Measurements from ENCODE around the gene ZNF524. TPM values are rescaled to one million over a fixed set of nuclear protein-coding genes. Genes with fewer than 3 reads are reported as not detected.

Gene ZNF524
- total and polyA plus RNA-seq, 9 of the 15 experiments (the other 6 are each of a cell fraction or from before 2014, with no cell fraction given) = 0.08 to 15.6 (median 2.9) TPM

- no peak for TF ChIP-seq PREB (CRISPR knock-in tag; IDR thresholded peaks at IDR 0.05)
- TF ChIP-seq HDGF (IDR thresholded peaks at IDR 0.05) = 0 out of 2 replicates have a peak, but pooled peaks have one; percentile 35
- peak; percentile 9; the same call in 1 of the 2 replicates for TF ChIP-seq CREB1 (IDR thresholded peaks at IDR 0.05)
- no peak for TF ChIP-seq CREB1 (CRISPR knock-in tag; IDR thresholded peaks at IDR 0.05)
- TF ChIP-seq STAT6 (CRISPR knock-in tag; IDR thresholded peaks at IDR 0.05) = no peak
Measured at GRCh38 chr19:55643003-55643886, 43.2 kb downstream of the ZNF524 start, which contains the start of gene ZNF581 (continued).

GRCh38 chr19:55643887-55644176, 43.7 kb downstream of the ZNF524 start:
- Histone ChIP-seq H3K4me3 (peak overlapping the region; percentile 94), H3K27me3 (ENCODE audit: control insufficient read depth in 2 of 2, insufficient read depth in 2 of 2, low read length in 2 of 2) (no peaks in the 10 kb centered on the region), H3K9me1 (ENCODE audit: control insufficient read depth, insufficient read depth, low read length) (no peaks in the 10 kb centered on the region), H3K4me1 (replicated peaks in 1 of 2; ENCODE audit: control insufficient read depth in 2 of 2, insufficient read depth in 2 of 2, low read length in 2 of 2) (peaks cover 43 to 77% of the 10 kb centered on the region in 2 experiments), H3K4me2 (ENCODE audit: insufficient read depth, low read length) (peak overlapping the region; percentile 90), H2AFZ (ENCODE audit: low read depth, low read length) (no peak overlapping the region), H3K27ac (ENCODE audit: extremely low read depth, low read depth, low read length) (peak overlapping the region; percentile 74), H4K20me1 (replicated peaks; ENCODE audit: control insufficient read depth, insufficient read depth, low read length) (no peaks in the 10 kb centered on the region), H3K9me3 (replicated peaks; ENCODE audit: control insufficient read depth, insufficient read depth, low read depth, low read length) (no peaks in the 10 kb centered on the region), H3K9ac (ENCODE audit: insufficient read depth in 1 of 2, low read depth in 2 of 2, low read length in 2 of 2) (peak overlapping the region; percentile 88 to 98), H3K36me3 (ENCODE audit: control insufficient read depth, insufficient read depth, low read length) (peaks cover 31% of the 10 kb centered on the region; the same call in 2 of the 3 replicates), H3K79me2 (ENCODE audit: control insufficient read depth, insufficient read depth, low read length) (peaks cover 79% of the 10 kb centered on the region)
- DNase-seq (ENCODE audit: extremely low read depth in 1 of 4, low spot score in 3 of 4) (no peak), FAIRE-seq (no peak), ATAC-seq (peak; percentile 1; the same call in 1 of the 3 replicates)
- 1% methylated on average over 14 of the region's 15 CpGs for WGBS (ENCODE audit: insufficient coverage, low coverage, missing lambda C conversion rate)
- ChIA-PET CTCF (ENCODE audit: low intra/inter-chr PET ratio) (interaction anchor here (1.0 kb wide), 1 partner anchor 10 kb away, joined by 3 read pairs; no protein-coding TSS in a partner anchor), POLR2A (interaction anchor here (2.3 kb wide), 1 partner anchor 11 kb away, joined by 8 read pairs; the partner anchor contains the start of gene U2AF2)
- intact Hi-C loops (cut with micrococcal nuclease) = no loop called here
- in situ Hi-C loops (cut with MboI) = loop anchor here (25.0 kb wide), 2 partner anchors 507 to 668 kb away; partner anchors contain the start of genes TNNT1 and ZSCAN5A
- no TSS peak for BruUV-seq (replicated peaks)
- peak; percentile 11; the same call in 1 of the 2 replicates for TF ChIP-seq PHF8 (IDR thresholded peaks at IDR 0.05; ENCODE audit: borderline replicate concordance, low read length)
- TF ChIP-seq RBBP5 (IDR thresholded peaks at IDR 0.05; ENCODE audit: borderline replicate concordance, insufficient read depth, low read length, poor library complexity, severe bottlenecking) = peak; percentile 9
- peak; percentile 23 for TF ChIP-seq RBM22 (IDR thresholded peaks at IDR 0.05; ENCODE audit: low read depth, low read length, poor library complexity, severe bottlenecking)
- TF ChIP-seq NFRKB (IDR thresholded peaks at IDR 0.05; ENCODE audit: low read depth) = 0 out of 2 replicates have a peak, but pooled peaks have one; percentile 4
- no peak for TF ChIP-seq GATA2 (CRISPR knock-in tag; IDR thresholded peaks at IDR 0.05)
- no peak for TF ChIP-seq PTTG1 (tag; IDR thresholded peaks at IDR 0.05; ENCODE audit: low read depth)
- no peak for TF ChIP-seq MAZ (CRISPR knock-in tag; conservative IDR thresholded peaks at IDR 0.05 in 1 of 2, IDR thresholded peaks at IDR 0.05 in 1 of 2)
- TF ChIP-seq ETS1 (conservative IDR thresholded peaks at IDR 0.05; ENCODE audit: control insufficient read depth, low read depth, low read length) = 0 out of 2 replicates have a peak, but pooled peaks have one; percentile 18
- TF ChIP-seq OTX1 (CRISPR knock-in tag; IDR thresholded peaks at IDR 0.05) = 0 out of 2 replicates have a peak, but pooled peaks have one; percentile 18
